Measurements from ENCODE around the gene CIITA.

DNA sequence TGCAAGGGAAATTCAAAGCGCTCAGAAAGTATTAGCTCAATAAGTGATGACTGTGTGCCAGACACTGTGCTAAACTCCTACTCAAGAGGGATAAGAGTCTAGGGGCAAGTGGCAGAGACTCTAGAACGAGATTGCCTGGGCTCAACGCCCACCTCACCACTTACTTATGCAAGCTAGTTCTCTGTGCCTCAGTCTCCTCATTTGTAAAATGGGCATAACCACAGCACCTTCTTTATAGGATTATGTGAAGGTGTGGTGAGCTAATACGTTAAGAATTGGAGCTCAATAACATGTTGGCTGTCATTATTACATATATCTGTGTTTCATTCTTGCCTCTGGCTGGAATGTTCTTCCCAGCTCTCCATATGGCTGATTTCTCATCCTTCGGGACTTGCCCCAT is 49.9 kb downstream of the CIITA start:
- TF ChIP-seq POLR2A (IDR thresholded peaks at IDR 0.05): no peak
- no peak for TF ChIP-seq CTCF (IDR thresholded peaks at IDR 0.05)

All from lower leg skin (tissue), 3 donors.